AG09319 (cell line): ENCODE results near the gene CCR3.

Experiments
- DNase-seq: peaks from one replicate; pipeline ENCODE4 v3.0.0-alpha.2; 2010; ENCODE audit warnings: low read depth; ENCODE audit errors: extremely low read depth
- CTCF ChIP-seq: IDR thresholded peaks from 2 replicates; pipeline ENCODE4 v1.5.1; 2011; ENCODE audit warnings: low read depth, mild to moderate bottlenecking, inconsistent platforms, low read length, moderate library complexity

CCR3 gene

GRCh38 chr3:46209746-46210470 is 32.4 kb upstream of the CCR3 start:
- TF ChIP-seq CTCF, result no peak
- DNase-seq, result no peak

GRCh38 chr3:46212101-46212500 is 30.2 kb upstream of the CCR3 start:
- no peak for DNase-seq
- TF ChIP-seq CTCF, result no peak

- no peak for TF ChIP-seq CTCF
- DNase-seq, result no peak
Observed at GRCh38 chr3:46213201-46213600, 29.1 kb upstream of the CCR3 start.

GRCh38 chr3:46214751-46215352 is 27.4 kb upstream of the CCR3 start:
- TF ChIP-seq CTCF, result peak; percentile 4
- DNase-seq, result no peak

- no peak for DNase-seq
- TF ChIP-seq CTCF, result no peak
Observed at GRCh38 chr3:46215810-46216414, 26.3 kb upstream of the CCR3 start.

GRCh38 chr3:46218196-46218709 is 24.0 kb upstream of the CCR3 start:
- TF ChIP-seq CTCF, result no peak
- DNase-seq, result no peak

GRCh38 chr3:46221391-46221790 is 20.9 kb upstream of the CCR3 start:
- no peak for DNase-seq
- no peak for TF ChIP-seq CTCF
